Epithelial cell of proximal tubule (primary cell): ENCODE measurements around the gene RNF151. TPM values are rescaled to one million over a fixed set of nuclear protein-coding genes. Genes with fewer than 3 reads are reported as not detected.
"Not testable (repeated sequence)": the region's sequence is repeated elsewhere in the genome, so short reads cannot be mapped to it uniquely, and the experiment has no call there.

Experiments
- DNase-seq: peaks from one replicate; pipeline ENCODE4 v3.0.0-alpha.2; 2011; ENCODE audit warnings: low read depth
- H3K4me3 ChIP-seq: 2 replicates; pipeline ENCODE4 v1.5.1; 2011; ENCODE audit warnings: low read depth, mild to moderate bottlenecking, low read length
- CTCF ChIP-seq: conservative IDR thresholded peaks from 2 replicates; pipeline ENCODE4 v1.5.1; 2012; ENCODE audit warnings: low read depth, mild to moderate bottlenecking, low read length
- total RNA-seq: library from RNA; depleted of rRNA; stranded (reverse); fragments of >200 nt; gene quantifications from 2 replicates; pipeline ENCODE4 v1.2.3, GENCODE V29; 2015

Gene RNF151
- total RNA-seq, 1 donor from 2014 or later = not detected

GRCh38 chr16:1961651-1962067 is 5.0 kb upstream of the RNF151 start:
- H3K4me3 ChIP-seq = no peak overlapping the region

GRCh38 chr16:1962161-1963153 is 4.2 kb upstream of the RNF151 start:
- not testable (repeated sequence) for DNase-seq
- H3K4me3 ChIP-seq = peak overlapping the region; percentile 93

More at GRCh38 chr16:1961651-1962067, 5.0 kb upstream of the RNF151 start:
- DNase-seq = no peak
- no peak for TF ChIP-seq CTCF

- peak overlapping the region; percentile 93 for H3K4me3 ChIP-seq
- TF ChIP-seq CTCF = peak; percentile 9
- DNase-seq = no peak
Observed at GRCh38 chr16:1963806-1964505, 2.7 kb upstream of the RNF151 start.

- DNase-seq = peak; percentile 83
- no peak for TF ChIP-seq CTCF
- H3K4me3 ChIP-seq = peak within 1 kb of the TSS; percentile 93
Observed at GRCh38 chr16:1964506-1965395, 1.9 kb upstream of the RNF151 start, which contains the start of gene RPS2. Gene RPS2 (minus strand): TSS chr16:1964826. CDS start chr16:1964625, 201 bp downstream.

GRCh38 chr16:1965396-1966001 is 1.2 kb upstream of the RNF151 start:
- peak overlapping the region; percentile 93 for H3K4me3 ChIP-seq
- DNase-seq = no peak
- no peak for TF ChIP-seq CTCF

GRCh38 chr16:1968146-1968953 is 1.7 kb downstream of the RNF151 start:
- H3K4me3 ChIP-seq = no peak overlapping the region
- no peak for TF ChIP-seq CTCF
- no peak for DNase-seq
